Endothelial cell of umbilical vein (primary cell): ENCODE measurements around the gene CNIH1. TPM values are rescaled to one million over a fixed set of nuclear protein-coding genes. Genes with fewer than 3 reads are reported as not detected.
"Not testable (repeated sequence)": the region's sequence is repeated elsewhere in the genome, so short reads cannot be mapped to it uniquely, and the experiment has no call there.

Experiments used
- BruUV-seq: library from RNA; stranded (reverse); fragments of 400-500 nt; replicated peaks from 2 replicates; lab custom pipeline; 2021; lab: Mats Ljungman, UMichigan
- CTCF ChIA-PET: fragments of 300-600, 350-600 bp; sonication (Branson Sonifier 250); formaldehyde crosslinking; loops from one replicate; lab custom pipeline; 2021; ENCODE audit warnings: antibody characterized with exemption, inconsistent platforms; lab: Charles Lee
- POLR2A ChIA-PET: fragments of 300-600, 350-600 bp; sonication (Branson Sonifier 250); formaldehyde crosslinking; loops from one replicate; lab custom pipeline; 2021; ENCODE audit warnings: antibody characterized with exemption, inconsistent platforms; lab: Charles Lee
- DNase-seq: peaks from one replicate; pipeline ENCODE4 v3.0.0-alpha.2; 2011; ENCODE audit warnings: low read depth, low spot score
- FAIRE-seq: peaks from 2 replicates; lab custom pipeline; 2011; peaks lifted over from hg19 to GRCh38; lab: Jason Lieb, UNC
- H2AFZ ChIP-seq: 2 replicates; pipeline ENCODE4 v1.6.0; 2012; ENCODE audit warnings: low read depth, low read length, control low read depth, inconsistent platforms
- H3K27ac ChIP-seq: 2 replicates; pipeline ENCODE4 v1.5.1; 2011; ENCODE audit warnings: low read depth, mild to moderate bottlenecking, control low read depth, low read length, moderate library complexity; ENCODE audit not compliant: insufficient read depth
- H3K27me3 ChIP-seq, 2 experiments: 2 replicates each; pipeline versions ENCODE4 v1.6.0 to v1.6.1; 2011; ENCODE audit warnings: low read length in 2 of 2, mixed read lengths in 1 of 2; ENCODE audit not compliant: control insufficient read depth in 2 of 2, insufficient read depth in 2 of 2
- H3K36me3 ChIP-seq, 2 experiments: 2 replicates in 1 of 2; 3 replicates in 1 of 2; pipeline ENCODE4 v1.5.1; 2011; ENCODE audit warnings: low read length in 2 of 2, mild to moderate bottlenecking in 1 of 2, moderate library complexity in 1 of 2; ENCODE audit not compliant: control insufficient read depth in 2 of 2, insufficient read depth in 2 of 2; ENCODE audit errors: extremely low read depth in 1 of 2
- H3K4me1 ChIP-seq: 3 replicates; pipeline ENCODE4 v1.5.1; 2011; ENCODE audit warnings: mild to moderate bottlenecking, low read length; ENCODE audit not compliant: control insufficient read depth, insufficient read depth; ENCODE audit errors: extremely low read depth
- H3K4me2 ChIP-seq: 2 replicates; pipeline ENCODE4 v1.6.1; 2011; ENCODE audit warnings: low read length, control low read depth, mixed read lengths; ENCODE audit not compliant: insufficient read depth
- H3K4me3 ChIP-seq, 3 experiments: fragments of 200-600 bp in 1 of 3; sonication (generic), shearing (Covaris generic) in 1 of 3; replicated peaks in 1 of 3; 2 replicates each; pipeline ENCODE4 v1.5.1; 2011 to 2016; ENCODE audit warnings: control low read depth in 3 of 3, low read length in 3 of 3, mild to moderate bottlenecking in 2 of 3, inconsistent platforms in 1 of 3, low read depth in 1 of 3, moderate library complexity in 1 of 3; ENCODE audit not compliant: insufficient read depth in 1 of 3
- H3K79me2 ChIP-seq: 2 replicates; pipeline ENCODE4 v1.6.0; 2012; ENCODE audit warnings: low read length, inconsistent platforms; ENCODE audit not compliant: control insufficient read depth, insufficient read depth
- H3K9ac ChIP-seq: replicated peaks from 2 replicates; pipeline ENCODE3; 2011; ENCODE audit warnings: low read length, control low read depth; ENCODE audit not compliant: insufficient read depth; ENCODE audit errors: extremely low read depth
- H3K9me1 ChIP-seq: replicated peaks from 3 replicates; pipeline ENCODE4 v1.6.0; 2011; ENCODE audit warnings: mild to moderate bottlenecking, low read length; ENCODE audit not compliant: control insufficient read depth, insufficient read depth; ENCODE audit errors: extremely low read depth
- H3K9me3 ChIP-seq: replicated peaks from 2 replicates; pipeline ENCODE4 v1.5.1; 2012; ENCODE audit warnings: low read length, inconsistent platforms; ENCODE audit not compliant: control insufficient read depth, insufficient read depth
- H4K20me1 ChIP-seq: replicated peaks from 2 replicates; pipeline ENCODE3; 2011; ENCODE audit warnings: mild to moderate bottlenecking, low read length; ENCODE audit not compliant: control insufficient read depth, insufficient read depth; ENCODE audit errors: extremely low read depth
- CTCF ChIP-seq, 2 donors: IDR thresholded peaks; 1 replicate in 1 of 2; 2 replicates in 1 of 2; pipeline ENCODE4 v1.5.1; 2011; ENCODE audit warnings: low read length in 2 of 2, mild to moderate bottlenecking in 2 of 2, moderate library complexity in 2 of 2, control low read depth in 1 of 2, inconsistent platforms in 1 of 2, low read depth in 1 of 2; ENCODE audit not compliant: insufficient read depth in 1 of 2; ENCODE audit errors: extremely low read depth in 1 of 2
- EZH2 ChIP-seq: IDR thresholded peaks from 2 replicates; pipeline ENCODE4 v1.6.1; 2012; ENCODE audit warnings: borderline replicate concordance, low read depth, mild to moderate bottlenecking, moderate library complexity, low read length, inconsistent platforms; ENCODE audit not compliant: severe bottlenecking
- FOS ChIP-seq: IDR thresholded peaks from 2 replicates; pipeline ENCODE4 v1.6.1; 2011; ENCODE audit warnings: mild to moderate bottlenecking, low read length, moderate library complexity, borderline replicate concordance; ENCODE audit not compliant: insufficient read depth
- GATA2 ChIP-seq: IDR thresholded peaks from 2 replicates; pipeline ENCODE4 v1.7.0; 2011; ENCODE audit warnings: low read depth, mild to moderate bottlenecking, moderate library complexity, mixed read lengths, low read length; ENCODE audit not compliant: insufficient read length, insufficient read depth
- JUN ChIP-seq: IDR thresholded peaks from 2 replicates; pipeline ENCODE4 v1.6.1; 2011; ENCODE audit warnings: borderline replicate concordance, low read depth; ENCODE audit not compliant: insufficient read length, insufficient read depth
- MAX ChIP-seq: IDR thresholded peaks from 2 replicates; pipeline ENCODE4 v1.6.1; 2011; ENCODE audit not compliant: insufficient read depth, insufficient read length
- MYC ChIP-seq: IDR thresholded peaks from one replicate; pipeline ENCODE4 v1.6.1; 2011; ENCODE audit warnings: mild to moderate bottlenecking, low read depth, low read length
- POLR2A ChIP-seq: IDR thresholded peaks from 2 replicates; pipeline ENCODE4 v1.6.1; 2012; ENCODE audit warnings: low read depth, mild to moderate bottlenecking, control low read depth, low read length
- POLR2AphosphoS5 ChIP-seq: IDR thresholded peaks from 2 replicates; pipeline ENCODE4 v1.6.1; 2012; ENCODE audit warnings: low read depth, mild to moderate bottlenecking, control low read depth, low read length, moderate library complexity; ENCODE audit not compliant: insufficient read depth
- dilution Hi-C: fragments of 300-500 bp; cut with MboI; formaldehyde crosslinking; loops from one replicate; pipeline ENCODE4 v1.15.0; 2019; ENCODE audit warnings: low sequenced_read_pairs; ENCODE audit not compliant: extremely low pct_ligation_motif_present
- intact Hi-C: fragments of 100-400 bp; cut with micrococcal nuclease; formaldehyde crosslinking; loops from one replicate; pipeline ENCODE4 v1.10.0; 2022
- polyA plus RNA-seq, 4 experiments: library from polyadenylated mRNA; depleted of rRNA in 3 of 4; stranded (reverse) in 3 of 4; unstranded in 1 of 4; fragments of >200 nt; gene quantifications; 2 replicates each; pipeline versions ENCODE4 v1.2.1 to v1.2.3, GENCODE V29; 2011 to 2012; ENCODE audit warnings: missing spikeins in 1 of 4
- total RNA-seq: library from RNA; stranded (reverse); gene quantifications from 2 replicates; pipeline ENCODE4 v1.2.3, GENCODE V29; 2021

The CNIH1 gene
- total and polyA plus RNA-seq, 2 donors (not counting 3 experiments of a cell fraction or from before 2014, with no cell fraction given): 125 to 328 TPM

- CTCF ChIA-PET: interaction anchor here (2.4 kb wide), 1 partner anchor 28 kb away, joined by 8 read pairs; no protein-coding TSS in a partner anchor
Measured at GRCh38 chr14:54394596-54394995, 46.6 kb downstream of the CNIH1 start.

GRCh38 chr14:54392986-54393884 lies 47.9 kb downstream of the CNIH1 start:
- intact Hi-C loops, FAIRE-seq, H3K4me3 ChIP-seq, H2AFZ ChIP-seq, dilution Hi-C loops, H3K4me2 ChIP-seq, H3K4me1 ChIP-seq, H3K27ac ChIP-seq, BruUV-seq, H3K9ac ChIP-seq, H3K79me2 ChIP-seq, DNase-seq, POLR2A ChIA-PET, H4K20me1 ChIP-seq, H3K9me1 ChIP-seq, H3K36me3 ChIP-seq, H3K9me3 ChIP-seq: not testable (repeated sequence)
- CTCF ChIA-PET: interaction anchor here (2.4 kb wide), 1 partner anchor 26 kb away, joined by 8 read pairs; no protein-coding TSS in a partner anchor
- peaks cover 4 to 17% of the 10 kb centered on the region in 2 experiments for H3K27me3 ChIP-seq

More at GRCh38 chr14:54394596-54394995, 46.6 kb downstream of the CNIH1 start:
- Histone ChIP-seq H3K4me3 (no peak overlapping the region), H3K79me2 (peaks cover 11% of the 10 kb centered on the region), H3K27ac (no peak overlapping the region), H3K4me2 (no peak overlapping the region), H3K27me3 (peaks cover 0 to 10% of the 10 kb centered on the region in 2 experiments), H4K20me1 (no peaks in the 10 kb centered on the region), H3K4me1 (peaks cover 8% of the 10 kb centered on the region), H3K36me3 (no peaks in the 10 kb centered on the region), H3K9me1 (no peaks in the 10 kb centered on the region), H3K9me3 (no peaks in the 10 kb centered on the region), H3K9ac (no peak overlapping the region), H2AFZ (no peak overlapping the region)
- intact Hi-C loops (no loop called here), dilution Hi-C loops (no loop called here)
- TF ChIP-seq POLR2A: no peak
- TF ChIP-seq EZH2: no peak
- TF ChIP-seq MYC: no peak
- no peak for TF ChIP-seq JUN
- TF ChIP-seq CTCF (IDR thresholded peaks at IDR 0.05; ENCODE audit: extremely low read depth in 1 of 2, insufficient read depth in 1 of 2, low read depth in 1 of 2, low read length in 2 of 2): no peak
- TF ChIP-seq MAX: no peak
- no peak for TF ChIP-seq GATA2
- TF ChIP-seq FOS: no peak
- no peak for TF ChIP-seq POLR2AphosphoS5
- no peak for DNase-seq
- POLR2A ChIA-PET: no interaction called here
- BruUV-seq: no TSS peak
- no peak for FAIRE-seq
